ENCODE results near the gene PTK7.

DNA sequence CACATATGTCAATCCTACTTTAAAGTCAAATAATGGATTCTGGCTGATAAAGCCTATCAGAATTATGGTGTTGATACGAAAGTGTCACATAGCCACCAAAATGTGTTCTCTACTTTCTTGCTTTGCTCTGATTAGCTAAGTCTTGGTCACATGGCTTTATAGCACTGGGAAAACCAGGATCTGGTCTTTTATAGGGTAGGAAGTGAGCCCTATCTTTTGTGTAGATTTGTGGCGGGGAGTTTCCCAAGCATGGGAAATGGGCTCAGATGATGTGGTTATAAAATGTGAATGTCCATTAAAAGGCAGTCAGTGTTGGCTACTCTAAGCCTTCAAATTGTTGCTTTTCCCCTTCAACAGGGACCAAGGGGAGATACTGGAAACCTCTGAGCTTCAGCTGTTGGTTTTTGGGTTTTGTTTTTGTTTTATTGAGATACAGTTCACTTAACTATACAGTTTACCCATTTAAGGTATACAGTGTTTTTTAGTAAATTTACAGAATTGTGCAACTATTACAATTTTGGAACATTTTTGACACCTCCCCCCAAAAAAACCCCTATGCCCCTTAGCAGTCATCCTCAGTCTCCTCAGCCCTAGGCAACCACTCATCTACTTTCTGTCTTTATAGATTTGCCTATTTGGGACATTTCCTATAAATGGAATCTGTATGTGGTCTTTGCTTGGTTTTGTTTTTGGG, 42.5 kb upstream of the PTK7 start:
- TF ChIP-seq, protein P1, sequence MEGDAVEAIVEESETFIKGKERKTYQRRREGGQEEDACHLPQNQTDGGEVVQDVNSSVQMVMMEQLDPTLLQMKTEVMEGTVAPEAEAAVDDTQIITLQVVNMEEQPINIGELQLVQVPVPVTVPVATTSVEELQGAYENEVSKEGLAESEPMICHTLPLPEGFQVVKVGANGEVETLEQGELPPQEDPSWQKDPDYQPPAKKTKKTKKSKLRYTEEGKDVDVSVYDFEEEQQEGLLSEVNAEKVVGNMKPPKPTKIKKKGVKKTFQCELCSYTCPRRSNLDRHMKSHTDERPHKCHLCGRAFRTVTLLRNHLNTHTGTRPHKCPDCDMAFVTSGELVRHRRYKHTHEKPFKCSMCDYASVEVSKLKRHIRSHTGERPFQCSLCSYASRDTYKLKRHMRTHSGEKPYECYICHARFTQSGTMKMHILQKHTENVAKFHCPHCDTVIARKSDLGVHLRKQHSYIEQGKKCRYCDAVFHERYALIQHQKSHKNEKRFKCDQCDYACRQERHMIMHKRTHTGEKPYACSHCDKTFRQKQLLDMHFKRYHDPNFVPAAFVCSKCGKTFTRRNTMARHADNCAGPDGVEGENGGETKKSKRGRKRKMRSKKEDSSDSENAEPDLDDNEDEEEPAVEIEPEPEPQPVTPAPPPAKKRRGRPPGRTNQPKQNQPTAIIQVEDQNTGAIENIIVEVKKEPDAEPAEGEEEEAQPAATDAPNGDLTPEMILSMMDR (IDR thresholded peaks at IDR 0.05), result no peak
- TF ChIP-seq EZH2 (IDR thresholded peaks at IDR 0.05), result no peak

Data from neural progenitor cell (in vitro differentiated cells).